HepG2 (cell line): ENCODE results near the gene KLHL33. TPM values are rescaled to one million over a fixed set of nuclear protein-coding genes. Genes with fewer than 3 reads are reported as not detected.
A peak's percentile ranks its signal among the peaks of the same experiment; 100 is the strongest.

Source experiments
- ARID2 ChIP-seq: sonication (generic); formaldehyde crosslinking; IDR thresholded peaks from 2 replicates; pipeline ENCODE4 v1.8.1; 2022; ENCODE audit warnings: mild to moderate bottlenecking, missing genetic modification reagents, borderline replicate concordance
- ASH2L ChIP-seq: fragments of 300-600, 200-600 bp; sonication (generic); IDR thresholded peaks from 2 replicates; pipeline ENCODE4 v1.7.0; 2017; ENCODE audit warnings: low read depth, mild to moderate bottlenecking, moderate library complexity, mixed read lengths, low read length; ENCODE audit not compliant: insufficient read length
- FOXP4 ChIP-seq: sonication (generic); formaldehyde crosslinking; IDR thresholded peaks from 2 replicates; pipeline ENCODE4 v1.4.0; 2020; ENCODE audit warnings: missing genetic modification reagents
- HNF4G ChIP-seq, 2 experiments: sonication (generic) in 1 of 2; formaldehyde crosslinking in 1 of 2; IDR thresholded peaks; 2 replicates each; pipeline versions ENCODE4 v1.4.0 to v1.6.1; 2011 to 2020; ENCODE audit warnings: borderline replicate concordance in 2 of 2, low read depth in 2 of 2, mild to moderate bottlenecking in 2 of 2, low read length in 1 of 2, missing genetic modification reagents in 1 of 2, moderate library complexity in 1 of 2
- MEF2D ChIP-seq: sonication (generic); formaldehyde crosslinking; IDR thresholded peaks from 2 replicates; pipeline ENCODE4 v1.5.1; 2020; ENCODE audit warnings: mild to moderate bottlenecking, missing genetic modification reagents
- SIX4 ChIP-seq: sonication (generic); formaldehyde crosslinking; IDR thresholded peaks from 2 replicates; pipeline ENCODE4 v1.4.0; 2020; ENCODE audit warnings: missing genetic modification reagents
- ZNF296 ChIP-seq: sonication (generic); formaldehyde crosslinking; conservative IDR thresholded peaks from 2 replicates; pipeline ENCODE4 v1.5.0; 2020; ENCODE audit warnings: mild to moderate bottlenecking, missing genetic modification reagents
- ZNF451 ChIP-seq: sonication (generic); formaldehyde crosslinking; IDR thresholded peaks from 2 replicates; pipeline ENCODE4 v1.5.0; 2020; ENCODE audit warnings: mild to moderate bottlenecking, missing genetic modification reagents
- ZNF549 ChIP-seq: sonication (generic); formaldehyde crosslinking; IDR thresholded peaks from 2 replicates; pipeline ENCODE4 v1.5.0; 2020; ENCODE audit warnings: missing genetic modification reagents
- ZNF7 ChIP-seq: IDR thresholded peaks from 2 replicates; pipeline ENCODE4 v1.6.1; 2016; ENCODE audit warnings: missing biosample characterization, missing genetic modification reagents
- polyA plus RNA-seq, 8 experiments: library from polyadenylated mRNA; depleted of rRNA in 3 of 8; stranded (reverse) in 7 of 8; unstranded in 1 of 8; fragments of >200 nt; fragmentation: Illumina TruSeq in 4 of 8; extraction: Trizol in 4 of 8; gene quantifications; 2 replicates each; pipeline versions ENCODE4 v1.2.1 to v1.2.3, GENCODE V29; 2011 to 2016; ENCODE audit warnings: low read depth in 4 of 8, missing spikeins in 1 of 8, mixed read lengths in 1 of 8; ENCODE audit not compliant: insufficient read depth in 1 of 8
- total RNA-seq, 5 experiments: library from RNA; depleted of rRNA; stranded (reverse); fragments of >200 nt; fragmentation: Illumina TruSeq; extraction: Trizol; gene quantifications; 2 replicates each; pipeline ENCODE4 v1.2.3, GENCODE V29; 2016; ENCODE audit warnings: low read depth in 1 of 5
- TF ChIP-seq, protein P1 (sequence below): sonication (generic); formaldehyde crosslinking; IDR thresholded peaks from 2 replicates; pipeline ENCODE4 v1.4.0; 2020; ENCODE audit warnings: low read depth, mild to moderate bottlenecking, missing genetic modification reagents
- TF ChIP-seq, protein P2 (sequence below): sonication (generic); formaldehyde crosslinking; IDR thresholded peaks from 2 replicates; pipeline ENCODE4 v1.8.1; 2023; ENCODE audit warnings: mild to moderate bottlenecking, inconsistent platforms, moderate library complexity, missing genetic modification reagents, borderline replicate concordance
- TF ChIP-seq, protein P3 (sequence below): sonication (generic); formaldehyde crosslinking; IDR thresholded peaks from one replicate; pipeline ENCODE4 v1.5.1; 2020; ENCODE audit warnings: mild to moderate bottlenecking, missing genetic modification reagents; ENCODE audit errors: not compliant biosample characterization

Gene KLHL33
- total and polyA plus RNA-seq, 2 of the 13 experiments (the other 11 are each of a cell fraction or from before 2014, with no cell fraction given) = not detected

DNA sequence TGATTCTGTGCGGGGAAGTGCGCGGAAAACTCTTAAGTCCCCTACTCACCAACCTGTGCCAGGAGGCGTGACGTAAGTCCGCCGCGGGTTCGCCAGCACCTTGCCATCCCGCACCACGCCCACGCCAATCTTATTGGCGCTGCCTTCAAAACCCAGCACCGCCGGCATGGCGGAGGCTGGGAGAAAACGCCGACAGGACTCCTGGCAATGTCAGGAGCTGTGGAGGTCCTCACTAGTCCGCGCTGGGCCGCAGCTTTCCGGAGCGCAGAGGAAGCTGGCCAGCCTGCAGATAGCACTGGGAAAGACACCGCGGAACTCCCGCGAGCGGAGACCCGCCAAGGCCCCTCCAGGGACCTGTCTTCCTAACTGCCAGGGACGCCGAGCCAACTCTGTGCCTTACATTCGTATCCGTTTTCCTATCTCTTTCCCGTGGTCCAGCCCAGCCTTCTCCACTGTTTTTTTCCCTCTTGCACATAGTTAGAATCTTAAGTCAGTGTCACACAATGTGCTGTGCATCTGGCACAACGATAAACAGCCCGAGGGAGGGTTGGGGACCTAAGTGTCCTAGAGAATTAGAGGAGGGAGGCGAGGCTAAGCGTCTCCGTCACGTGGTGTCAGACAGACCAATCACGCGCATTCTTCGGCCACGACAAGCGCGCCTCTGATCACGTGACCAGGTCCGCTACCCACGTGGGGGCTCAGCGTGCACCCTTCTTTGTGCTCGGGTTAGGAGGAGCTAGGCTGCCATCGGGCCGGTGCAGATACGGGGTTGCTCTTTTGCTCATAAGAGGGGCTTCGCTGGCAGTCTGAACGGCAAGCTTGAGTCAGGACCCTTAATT, 18.8 kb upstream of the KLHL33 start, which contains the start of the genes APEX1 and OSGEP (continued):
- TF ChIP-seq ZNF549 (CRISPR knock-in tag) (no peak), ZNF7 (CRISPR knock-in tag) (no peak), ARID2 (CRISPR knock-in tag) (peak; percentile 87; the same call in 1 of the 2 replicates), ASH2L (peak; percentile 95), ZNF451 (CRISPR knock-in tag) (peak; percentile 78), ZNF296 (CRISPR knock-in tag) (no peak; the same call in 1 of the 2 replicates), HNF4G (IDR thresholded peaks at IDR 0.05; ENCODE audit: borderline replicate concordance, low read depth, low read length) (0 out of 2 replicates have a peak, but pooled peaks have one; percentile 5), HNF4G (CRISPR knock-in tag; IDR thresholded peaks at IDR 0.05; ENCODE audit: borderline replicate concordance, low read depth) (no peak), MEF2D (CRISPR knock-in tag) (peak; percentile 59; the same call in 1 of the 2 replicates), FOXP4 (CRISPR knock-in tag) (peak; percentile 57), SIX4 (peak; percentile 66; the same call in 1 of the 2 replicates)
- TF ChIP-seq, protein P1, sequence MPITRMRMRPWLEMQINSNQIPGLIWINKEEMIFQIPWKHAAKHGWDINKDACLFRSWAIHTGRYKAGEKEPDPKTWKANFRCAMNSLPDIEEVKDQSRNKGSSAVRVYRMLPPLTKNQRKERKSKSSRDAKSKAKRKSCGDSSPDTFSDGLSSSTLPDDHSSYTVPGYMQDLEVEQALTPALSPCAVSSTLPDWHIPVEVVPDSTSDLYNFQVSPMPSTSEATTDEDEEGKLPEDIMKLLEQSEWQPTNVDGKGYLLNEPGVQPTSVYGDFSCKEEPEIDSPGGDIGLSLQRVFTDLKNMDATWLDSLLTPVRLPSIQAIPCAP = no peak
- TF ChIP-seq, protein P2, sequence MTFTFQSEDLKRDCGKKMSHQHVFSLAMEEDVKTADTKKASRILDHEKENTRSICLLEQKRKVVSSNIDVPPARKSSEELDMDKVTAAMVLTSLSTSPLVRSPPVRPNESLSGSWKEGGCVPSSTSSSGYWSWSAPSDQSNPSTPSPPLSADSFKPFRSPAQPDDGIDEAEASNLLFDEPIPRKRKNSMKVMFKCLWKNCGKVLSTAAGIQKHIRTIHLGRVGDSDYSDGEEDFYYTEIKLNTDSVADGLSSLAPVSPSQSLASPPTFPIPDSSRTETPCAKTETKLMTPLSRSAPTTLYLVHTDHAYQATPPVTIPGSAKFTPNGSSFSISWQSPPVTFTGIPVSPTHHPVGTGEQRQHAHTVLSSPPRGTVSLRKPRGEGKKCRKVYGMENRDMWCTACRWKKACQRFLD (CRISPR knock-in tag) = peak; percentile 13; the same call in 1 of the 2 replicates
- TF ChIP-seq, protein P3, sequence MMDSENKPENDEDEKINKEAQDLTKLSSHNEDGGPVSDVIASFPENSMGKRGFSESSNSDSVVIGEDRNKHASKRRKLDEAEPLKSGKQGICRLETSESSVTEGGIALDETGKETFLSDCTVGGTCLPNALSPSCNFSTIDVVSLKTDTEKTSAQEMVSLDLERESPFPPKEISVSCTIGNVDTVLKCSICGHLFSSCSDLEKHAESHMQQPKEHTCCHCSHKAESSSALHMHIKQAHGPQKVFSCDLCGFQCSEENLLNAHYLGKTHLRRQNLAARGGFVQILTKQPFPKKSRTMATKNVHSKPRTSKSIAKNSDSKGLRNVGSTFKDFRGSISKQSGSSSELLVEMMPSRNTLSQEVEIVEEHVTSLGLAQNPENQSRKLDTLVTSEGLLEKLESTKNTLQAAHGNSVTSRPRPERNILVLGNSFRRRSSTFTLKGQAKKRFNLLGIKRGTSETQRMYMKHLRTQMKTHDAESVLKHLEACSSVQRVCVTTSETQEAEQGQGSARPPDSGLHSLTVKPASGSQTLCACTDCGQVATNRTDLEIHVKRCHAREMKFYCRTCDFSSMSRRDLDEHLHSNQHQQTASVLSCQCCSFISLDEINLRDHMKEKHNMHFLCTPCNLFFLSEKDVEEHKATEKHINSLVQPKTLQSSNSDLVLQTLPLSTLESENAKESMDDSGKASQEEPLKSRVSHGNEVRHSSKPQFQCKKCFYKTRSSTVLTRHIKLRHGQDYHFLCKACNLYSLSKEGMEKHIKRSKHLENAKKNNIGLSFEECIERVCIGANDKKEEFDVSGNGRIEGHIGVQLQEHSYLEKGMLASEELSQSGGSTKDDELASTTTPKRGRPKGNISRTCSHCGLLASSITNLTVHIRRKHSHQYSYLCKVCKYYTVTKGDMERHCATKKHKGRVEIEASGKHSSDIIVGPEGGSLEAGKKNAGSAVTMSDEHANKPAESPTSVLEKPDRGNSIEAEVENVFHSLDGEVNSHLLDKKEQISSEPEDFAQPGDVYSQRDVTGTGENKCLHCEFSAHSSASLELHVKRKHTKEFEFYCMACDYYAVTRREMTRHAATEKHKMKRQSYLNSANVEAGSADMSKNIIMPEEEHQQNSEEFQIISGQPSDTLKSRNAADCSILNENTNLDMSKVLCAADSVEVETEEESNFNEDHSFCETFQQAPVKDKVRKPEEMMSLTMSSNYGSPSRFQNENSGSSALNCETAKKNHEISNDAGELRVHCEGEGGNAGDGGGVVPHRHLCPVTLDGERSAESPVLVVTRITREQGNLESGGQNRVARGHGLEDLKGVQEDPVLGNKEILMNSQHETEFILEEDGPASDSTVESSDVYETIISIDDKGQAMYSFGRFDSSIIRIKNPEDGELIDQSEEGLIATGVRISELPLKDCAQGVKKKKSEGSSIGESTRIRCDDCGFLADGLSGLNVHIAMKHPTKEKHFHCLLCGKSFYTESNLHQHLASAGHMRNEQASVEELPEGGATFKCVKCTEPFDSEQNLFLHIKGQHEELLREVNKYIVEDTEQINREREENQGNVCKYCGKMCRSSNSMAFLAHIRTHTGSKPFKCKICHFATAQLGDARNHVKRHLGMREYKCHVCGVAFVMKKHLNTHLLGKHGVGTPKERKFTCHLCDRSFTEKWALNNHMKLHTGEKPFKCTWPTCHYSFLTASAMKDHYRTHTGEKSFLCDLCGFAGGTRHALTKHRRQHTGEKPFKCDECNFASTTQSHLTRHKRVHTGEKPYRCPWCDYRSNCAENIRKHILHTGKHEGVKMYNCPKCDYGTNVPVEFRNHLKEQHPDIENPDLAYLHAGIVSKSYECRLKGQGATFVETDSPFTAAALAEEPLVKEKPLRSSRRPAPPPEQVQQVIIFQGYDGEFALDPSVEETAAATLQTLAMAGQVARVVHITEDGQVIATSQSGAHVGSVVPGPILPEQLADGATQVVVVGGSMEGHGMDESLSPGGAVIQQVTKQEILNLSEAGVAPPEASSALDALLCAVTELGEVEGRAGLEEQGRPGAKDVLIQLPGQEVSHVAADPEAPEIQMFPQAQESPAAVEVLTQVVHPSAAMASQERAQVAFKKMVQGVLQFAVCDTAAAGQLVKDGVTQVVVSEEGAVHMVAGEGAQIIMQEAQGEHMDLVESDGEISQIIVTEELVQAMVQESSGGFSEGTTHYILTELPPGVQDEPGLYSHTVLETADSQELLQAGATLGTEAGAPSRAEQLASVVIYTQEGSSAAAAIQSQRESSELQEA (CRISPR knock-in tag) = peak; percentile 59
